Measurements from ENCODE around the gene KCND2. TPM values are rescaled to one million over a fixed set of nuclear protein-coding genes. Genes with fewer than 3 reads are reported as not detected.

Gene KCND2
- total and polyA plus RNA-seq, 12 donors: 0.04 to 0.64 (median 0.16) TPM; not detected in 4

GRCh38 chr7:120280743-120281142, 7.8 kb downstream of the KCND2 start:
- TF ChIP-seq, protein P1, sequence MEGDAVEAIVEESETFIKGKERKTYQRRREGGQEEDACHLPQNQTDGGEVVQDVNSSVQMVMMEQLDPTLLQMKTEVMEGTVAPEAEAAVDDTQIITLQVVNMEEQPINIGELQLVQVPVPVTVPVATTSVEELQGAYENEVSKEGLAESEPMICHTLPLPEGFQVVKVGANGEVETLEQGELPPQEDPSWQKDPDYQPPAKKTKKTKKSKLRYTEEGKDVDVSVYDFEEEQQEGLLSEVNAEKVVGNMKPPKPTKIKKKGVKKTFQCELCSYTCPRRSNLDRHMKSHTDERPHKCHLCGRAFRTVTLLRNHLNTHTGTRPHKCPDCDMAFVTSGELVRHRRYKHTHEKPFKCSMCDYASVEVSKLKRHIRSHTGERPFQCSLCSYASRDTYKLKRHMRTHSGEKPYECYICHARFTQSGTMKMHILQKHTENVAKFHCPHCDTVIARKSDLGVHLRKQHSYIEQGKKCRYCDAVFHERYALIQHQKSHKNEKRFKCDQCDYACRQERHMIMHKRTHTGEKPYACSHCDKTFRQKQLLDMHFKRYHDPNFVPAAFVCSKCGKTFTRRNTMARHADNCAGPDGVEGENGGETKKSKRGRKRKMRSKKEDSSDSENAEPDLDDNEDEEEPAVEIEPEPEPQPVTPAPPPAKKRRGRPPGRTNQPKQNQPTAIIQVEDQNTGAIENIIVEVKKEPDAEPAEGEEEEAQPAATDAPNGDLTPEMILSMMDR (IDR thresholded peaks at IDR 0.05): no peak
- intact Hi-C loops (cut with DNase I): no loop called here
- Histone ChIP-seq H3K36me3 (no peaks in the 10 kb centered on the region), H3K4me3 (no peak overlapping the region), H3K27ac (no peak overlapping the region), H3K4me1 (no peaks in the 10 kb centered on the region), H3K27me3 (no peaks in the 10 kb centered on the region), H3K9me3 (no peaks in the 10 kb centered on the region)
- WGBS, 2 donors: 84 to 87% methylated on average over 3 of the region's 3 CpGs
- DNase-seq (no peak), ATAC-seq (no peak)

DNA sequence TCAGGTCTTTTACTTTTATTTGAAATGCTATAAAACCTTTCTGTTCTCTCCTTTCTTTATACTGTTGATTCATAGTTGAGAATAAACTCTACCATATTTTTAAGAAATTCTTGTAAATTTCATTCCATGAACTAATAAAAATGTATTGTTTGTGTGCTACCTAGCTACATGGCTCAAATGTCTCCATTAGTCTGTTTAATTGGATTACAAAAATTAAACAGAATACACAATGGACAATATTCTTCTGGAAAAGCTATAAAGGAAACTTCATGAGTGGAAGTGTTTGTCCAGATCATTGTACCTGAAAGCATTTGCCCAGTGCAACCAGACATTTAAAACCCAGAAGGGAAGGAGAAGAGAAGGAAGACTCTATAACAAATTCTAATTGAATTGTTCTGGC, 20.1 kb downstream of the KCND2 start:
- ATAC-seq (no peak), DNase-seq (no peak)
- intact Hi-C loops (cut with DNase I): no loop called here

DNA sequence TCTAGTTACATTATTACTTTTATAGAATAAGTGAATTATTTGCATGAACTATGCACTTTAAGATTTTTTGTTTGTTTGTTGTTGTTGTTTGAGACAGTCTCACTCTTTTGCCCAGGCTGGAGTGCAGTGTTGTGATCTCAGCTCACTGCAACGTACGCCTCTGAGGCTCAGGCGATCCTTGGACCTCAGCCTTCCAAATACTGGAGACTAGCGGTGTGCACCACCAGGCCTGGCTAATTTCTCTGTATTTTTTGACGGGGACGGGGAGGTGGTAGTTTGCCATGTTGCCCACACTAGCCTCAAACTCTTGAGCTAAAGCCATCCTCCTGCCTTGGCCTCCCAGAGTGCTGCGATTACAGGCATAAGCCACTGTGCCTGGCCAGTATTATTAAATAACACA, 29.2 kb downstream of the KCND2 start:
- no peaks in the 10 kb centered on the region for H3K4me1 ChIP-seq
- no peaks in the 10 kb centered on the region for H3K9me3 ChIP-seq
- intact Hi-C loops (cut with DNase I): no loop called here
- DNase-seq (no peak), ATAC-seq (no peak)
- WGBS, 2 donors: 90 to 94% methylated on average over 7 of the region's 7 CpGs
- TF ChIP-seq, protein P1 (IDR thresholded peaks at IDR 0.05): no peak
- H3K27ac ChIP-seq: no peak overlapping the region
- no peaks in the 10 kb centered on the region for H3K36me3 ChIP-seq
- no peak overlapping the region for H3K4me3 ChIP-seq
- H3K27me3 ChIP-seq: no peaks in the 10 kb centered on the region

More for the DNA sequence above, 20.1 kb downstream of the KCND2 start:
- Histone ChIP-seq H3K9me3 (no peaks in the 10 kb centered on the region), H3K4me1 (no peaks in the 10 kb centered on the region), H3K4me3 (no peak overlapping the region), H3K36me3 (no peaks in the 10 kb centered on the region), H3K27ac (no peak overlapping the region), H3K27me3 (no peaks in the 10 kb centered on the region)
- TF ChIP-seq, protein P1 (IDR thresholded peaks at IDR 0.05): no peak

DNA sequence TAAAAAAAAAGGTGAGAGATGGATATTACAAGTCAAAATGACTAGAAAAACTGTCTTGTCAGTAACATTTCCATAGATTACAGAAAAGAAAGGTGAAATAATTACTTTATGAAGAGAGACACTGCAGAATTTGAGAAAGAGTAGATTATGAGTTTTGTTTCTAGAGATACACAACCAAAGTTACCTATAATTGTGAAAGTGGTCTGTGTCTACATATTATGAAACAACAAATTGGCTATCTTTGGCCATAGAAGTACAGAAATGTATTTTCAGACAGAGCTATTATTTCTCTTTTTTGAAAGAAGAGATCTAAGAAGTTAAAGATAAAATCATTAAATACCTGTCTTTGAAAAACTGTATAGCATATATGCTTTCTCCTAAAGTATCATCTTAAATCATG, 30.1 kb downstream of the KCND2 start:
- ATAC-seq (no peak), DNase-seq (no peak)
- TF ChIP-seq, protein P1 (IDR thresholded peaks at IDR 0.05): no peak
- no peak overlapping the region for H3K27ac ChIP-seq
- intact Hi-C loops (cut with DNase I): no loop called here
- no peak overlapping the region for H3K4me3 ChIP-seq
- no peaks in the 10 kb centered on the region for H3K27me3 ChIP-seq
- no peaks in the 10 kb centered on the region for H3K36me3 ChIP-seq
- no peaks in the 10 kb centered on the region for H3K9me3 ChIP-seq
- H3K4me1 ChIP-seq: no peaks in the 10 kb centered on the region

GRCh38 chr7:120304674-120305073, 31.7 kb downstream of the KCND2 start:
- DNase-seq: no peak
- ATAC-seq: no peak
- intact Hi-C loops (cut with DNase I): no loop called here
- H3K4me3 ChIP-seq: no peak overlapping the region
- no peaks in the 10 kb centered on the region for H3K9me3 ChIP-seq
- H3K4me1 ChIP-seq: no peaks in the 10 kb centered on the region
- no peaks in the 10 kb centered on the region for H3K36me3 ChIP-seq
- no peak overlapping the region for H3K27ac ChIP-seq
- no peaks in the 10 kb centered on the region for H3K27me3 ChIP-seq
- TF ChIP-seq, protein P1 (IDR thresholded peaks at IDR 0.05): no peak
- WGBS, 2 donors: 80% methylated on average over 6 of the region's 6 CpGs

Data from heart right ventricle (tissue), 16 donors.